HepG2 (cell line): ENCODE data around the gene SERINC2. TPM values are rescaled to one million over a fixed set of nuclear protein-coding genes. Genes with fewer than 3 reads are reported as not detected.

Experiments
- GTF2F1 ChIP-seq: fragments of 150-350 bp; IDR thresholded peaks from 2 replicates; pipeline ENCODE4 v1.6.1; 2014; ENCODE audit warnings: low read length
- HNF4A ChIP-seq: sonication (generic); formaldehyde crosslinking; IDR thresholded peaks from 2 replicates; pipeline ENCODE4 v1.4.0; 2020; ENCODE audit warnings: missing genetic modification reagents
- HNF4G ChIP-seq, 2 experiments: sonication (generic) in 1 of 2; formaldehyde crosslinking in 1 of 2; IDR thresholded peaks; 2 replicates each; pipeline versions ENCODE4 v1.4.0 to v1.6.1; 2011 to 2020; ENCODE audit warnings: borderline replicate concordance in 2 of 2, low read depth in 2 of 2, mild to moderate bottlenecking in 2 of 2, low read length in 1 of 2, missing genetic modification reagents in 1 of 2, moderate library complexity in 1 of 2
- KAT2B ChIP-seq: fragments of 150-350 bp; IDR thresholded peaks from 2 replicates; pipeline ENCODE4 v1.6.1; 2014; ENCODE audit warnings: low read depth, low read length, borderline replicate concordance
- KDM3A ChIP-seq: IDR thresholded peaks from 2 replicates; pipeline ENCODE4 v1.6.1; 2018; ENCODE audit warnings: low read depth, missing compliant biosample characterization
- MBD4 ChIP-seq: IDR thresholded peaks from 2 replicates; pipeline ENCODE4 v1.6.1; 2012; ENCODE audit warnings: low read length, inconsistent platforms, borderline replicate concordance
- MZF1 ChIP-seq: sonication (generic); formaldehyde crosslinking; IDR thresholded peaks from 2 replicates; pipeline ENCODE4 v1.8.1; 2023; ENCODE audit warnings: mild to moderate bottlenecking, missing genetic modification reagents, borderline replicate concordance
- PAF1 ChIP-seq: IDR thresholded peaks from 2 replicates; pipeline ENCODE4 v1.6.1; 2016; ENCODE audit warnings: missing genetic modification reagents, missing compliant biosample characterization
- STAG1 ChIP-seq: sonication (generic); formaldehyde crosslinking; IDR thresholded peaks from 2 replicates; pipeline ENCODE4 v1.4.0; 2020; ENCODE audit warnings: missing genetic modification reagents
- XRCC5 ChIP-seq: fragments of 200-400 bp; formaldehyde crosslinking; optimal IDR thresholded peaks from 2 replicates; pipeline ENCODE3; 2017; ENCODE audit warnings: mild to moderate bottlenecking, low read length
- ZFP36L1 ChIP-seq: sonication (generic); formaldehyde crosslinking; IDR thresholded peaks from 2 replicates; pipeline ENCODE4 v1.8.0; 2022; ENCODE audit warnings: mild to moderate bottlenecking, missing genetic modification reagents, moderate library complexity
- ZNF30 ChIP-seq: sonication (generic); formaldehyde crosslinking; IDR thresholded peaks from 2 replicates; pipeline ENCODE4 v1.5.0; 2020; ENCODE audit warnings: mild to moderate bottlenecking, missing genetic modification reagents
- ZNF546 ChIP-seq: sonication (generic); formaldehyde crosslinking; conservative IDR thresholded peaks from 2 replicates; pipeline ENCODE4 v1.8.1; 2023; ENCODE audit warnings: mild to moderate bottlenecking, missing genetic modification reagents
- ZNF660 ChIP-seq: sonication (generic); formaldehyde crosslinking; IDR thresholded peaks from 2 replicates; pipeline ENCODE4 v1.5.1; 2020; ENCODE audit warnings: mild to moderate bottlenecking, low read depth, missing genetic modification reagents, borderline replicate concordance
- ZNF674 ChIP-seq: sonication (generic); formaldehyde crosslinking; IDR thresholded peaks from 2 replicates; pipeline ENCODE4 v1.5.0; 2020; ENCODE audit warnings: low read depth, mild to moderate bottlenecking, missing genetic modification reagents
- ZNF720 ChIP-seq: sonication (generic); formaldehyde crosslinking; IDR thresholded peaks from 2 replicates; pipeline ENCODE4 v1.4.0; 2020; ENCODE audit warnings: missing genetic modification reagents
- ZNF816 ChIP-seq: sonication (generic); formaldehyde crosslinking; IDR thresholded peaks from 2 replicates; pipeline ENCODE4 v1.8.0; 2022; ENCODE audit warnings: missing genetic modification reagents, mild to moderate bottlenecking, borderline replicate concordance
- polyA plus RNA-seq, 8 experiments: library from polyadenylated mRNA; depleted of rRNA in 3 of 8; stranded (reverse) in 7 of 8; unstranded in 1 of 8; fragments of >200 nt; fragmentation: Illumina TruSeq in 4 of 8; extraction: Trizol in 4 of 8; gene quantifications; 2 replicates each; pipeline versions ENCODE4 v1.2.1 to v1.2.3, GENCODE V29; 2011 to 2016; ENCODE audit warnings: low read depth in 4 of 8, missing spikeins in 1 of 8, mixed read lengths in 1 of 8; ENCODE audit not compliant: insufficient read depth in 1 of 8
- total RNA-seq, 5 experiments: library from RNA; depleted of rRNA; stranded (reverse); fragments of >200 nt; fragmentation: Illumina TruSeq; extraction: Trizol; gene quantifications; 2 replicates each; pipeline ENCODE4 v1.2.3, GENCODE V29; 2016; ENCODE audit warnings: low read depth in 1 of 5
- TF ChIP-seq, protein P1 (sequence below): sonication (generic); formaldehyde crosslinking; IDR thresholded peaks from 2 replicates; pipeline ENCODE4 v1.5.1; 2020; ENCODE audit warnings: missing genetic modification reagents, mild to moderate bottlenecking, borderline replicate concordance
- TF ChIP-seq, protein P2 (sequence below): sonication (generic); formaldehyde crosslinking; IDR thresholded peaks from 2 replicates; pipeline ENCODE4 v1.4.0; 2020; ENCODE audit warnings: mild to moderate bottlenecking, missing genetic modification reagents

The SERINC2 gene
- total and polyA plus RNA-seq, 2 of the 13 experiments (the other 11 are each of a cell fraction or from before 2014, with no cell fraction given), result 4.8 to 126 TPM

DNA sequence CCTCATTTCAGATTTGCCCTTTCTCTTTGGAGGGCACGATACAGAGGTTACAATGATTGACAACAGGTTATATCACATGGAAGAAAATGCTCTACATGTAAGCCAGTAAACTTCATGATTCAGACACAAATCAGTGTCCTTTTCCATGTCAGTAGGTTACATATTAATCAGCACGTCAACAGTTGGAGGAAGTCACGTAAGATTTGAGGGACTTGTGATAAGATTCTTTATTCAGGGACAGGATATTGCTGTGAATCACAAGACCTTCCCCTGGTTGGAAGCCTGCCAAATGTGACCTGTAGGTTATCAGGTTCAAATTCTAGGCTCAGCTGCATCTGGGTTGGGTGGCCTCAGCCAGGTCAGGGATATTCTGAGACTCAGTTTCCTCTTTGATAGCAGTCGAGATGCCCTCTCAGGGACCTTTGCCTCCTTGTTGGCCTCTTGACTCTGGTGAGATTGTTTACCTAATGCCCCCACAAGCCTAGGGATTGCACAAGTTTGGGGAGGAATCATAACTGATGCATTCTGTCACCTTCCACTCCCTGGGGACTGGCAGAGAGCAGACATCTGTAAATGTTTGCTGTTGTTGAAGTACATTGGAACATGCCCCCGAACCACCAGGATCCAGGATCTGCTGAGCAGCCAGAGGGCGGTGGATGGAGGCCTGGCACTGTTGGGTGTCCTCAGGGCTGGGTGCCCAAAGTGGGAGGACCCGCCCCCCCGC is 31.9 kb downstream of the SERINC2 start (continued):
- TF ChIP-seq GTF2F1 (no peak), ZNF720 (no peak), HNF4G (IDR thresholded peaks at IDR 0.05; ENCODE audit: borderline replicate concordance, low read depth, low read length) (no peak), HNF4G (CRISPR knock-in tag; IDR thresholded peaks at IDR 0.05; ENCODE audit: borderline replicate concordance, low read depth) (peak; percentile 69; the same call in 1 of the 2 replicates), MZF1 (CRISPR knock-in tag) (no peak), ZNF30 (CRISPR knock-in tag) (no peak), ZNF816 (CRISPR knock-in tag) (peak; percentile 68; the same call in 1 of the 2 replicates), ZNF660 (no peak), HNF4A (CRISPR knock-in tag) (peak; percentile 51), XRCC5 (no peak), ZNF546 (CRISPR knock-in tag) (no peak), STAG1 (CRISPR knock-in tag) (peak; percentile 10; the same call in 1 of the 2 replicates), MBD4 (peak; percentile 67; the same call in 1 of the 2 replicates), PAF1 (CRISPR knock-in tag) (no peak), ZNF674 (no peak), KDM3A (CRISPR knock-in tag) (peak; percentile 47; the same call in 1 of the 2 replicates), KAT2B (no peak), ZFP36L1 (no peak)
- TF ChIP-seq, protein P1, sequence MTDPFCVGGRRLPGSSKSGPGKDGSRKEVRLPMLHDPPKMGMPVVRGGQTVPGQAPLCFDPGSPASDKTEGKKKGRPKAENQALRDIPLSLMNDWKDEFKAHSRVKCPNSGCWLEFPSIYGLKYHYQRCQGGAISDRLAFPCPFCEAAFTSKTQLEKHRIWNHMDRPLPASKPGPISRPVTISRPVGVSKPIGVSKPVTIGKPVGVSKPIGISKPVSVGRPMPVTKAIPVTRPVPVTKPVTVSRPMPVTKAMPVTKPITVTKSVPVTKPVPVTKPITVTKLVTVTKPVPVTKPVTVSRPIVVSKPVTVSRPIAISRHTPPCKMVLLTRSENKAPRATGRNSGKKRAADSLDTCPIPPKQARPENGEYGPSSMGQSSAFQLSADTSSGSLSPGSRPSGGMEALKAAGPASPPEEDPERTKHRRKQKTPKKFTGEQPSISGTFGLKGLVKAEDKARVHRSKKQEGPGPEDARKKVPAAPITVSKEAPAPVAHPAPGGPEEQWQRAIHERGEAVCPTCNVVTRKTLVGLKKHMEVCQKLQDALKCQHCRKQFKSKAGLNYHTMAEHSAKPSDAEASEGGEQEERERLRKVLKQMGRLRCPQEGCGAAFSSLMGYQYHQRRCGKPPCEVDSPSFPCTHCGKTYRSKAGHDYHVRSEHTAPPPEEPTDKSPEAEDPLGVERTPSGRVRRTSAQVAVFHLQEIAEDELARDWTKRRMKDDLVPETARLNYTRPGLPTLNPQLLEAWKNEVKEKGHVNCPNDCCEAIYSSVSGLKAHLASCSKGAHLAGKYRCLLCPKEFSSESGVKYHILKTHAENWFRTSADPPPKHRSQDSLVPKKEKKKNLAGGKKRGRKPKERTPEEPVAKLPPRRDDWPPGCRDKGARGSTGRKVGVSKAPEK (CRISPR knock-in tag), result no peak
- TF ChIP-seq, protein P2, sequence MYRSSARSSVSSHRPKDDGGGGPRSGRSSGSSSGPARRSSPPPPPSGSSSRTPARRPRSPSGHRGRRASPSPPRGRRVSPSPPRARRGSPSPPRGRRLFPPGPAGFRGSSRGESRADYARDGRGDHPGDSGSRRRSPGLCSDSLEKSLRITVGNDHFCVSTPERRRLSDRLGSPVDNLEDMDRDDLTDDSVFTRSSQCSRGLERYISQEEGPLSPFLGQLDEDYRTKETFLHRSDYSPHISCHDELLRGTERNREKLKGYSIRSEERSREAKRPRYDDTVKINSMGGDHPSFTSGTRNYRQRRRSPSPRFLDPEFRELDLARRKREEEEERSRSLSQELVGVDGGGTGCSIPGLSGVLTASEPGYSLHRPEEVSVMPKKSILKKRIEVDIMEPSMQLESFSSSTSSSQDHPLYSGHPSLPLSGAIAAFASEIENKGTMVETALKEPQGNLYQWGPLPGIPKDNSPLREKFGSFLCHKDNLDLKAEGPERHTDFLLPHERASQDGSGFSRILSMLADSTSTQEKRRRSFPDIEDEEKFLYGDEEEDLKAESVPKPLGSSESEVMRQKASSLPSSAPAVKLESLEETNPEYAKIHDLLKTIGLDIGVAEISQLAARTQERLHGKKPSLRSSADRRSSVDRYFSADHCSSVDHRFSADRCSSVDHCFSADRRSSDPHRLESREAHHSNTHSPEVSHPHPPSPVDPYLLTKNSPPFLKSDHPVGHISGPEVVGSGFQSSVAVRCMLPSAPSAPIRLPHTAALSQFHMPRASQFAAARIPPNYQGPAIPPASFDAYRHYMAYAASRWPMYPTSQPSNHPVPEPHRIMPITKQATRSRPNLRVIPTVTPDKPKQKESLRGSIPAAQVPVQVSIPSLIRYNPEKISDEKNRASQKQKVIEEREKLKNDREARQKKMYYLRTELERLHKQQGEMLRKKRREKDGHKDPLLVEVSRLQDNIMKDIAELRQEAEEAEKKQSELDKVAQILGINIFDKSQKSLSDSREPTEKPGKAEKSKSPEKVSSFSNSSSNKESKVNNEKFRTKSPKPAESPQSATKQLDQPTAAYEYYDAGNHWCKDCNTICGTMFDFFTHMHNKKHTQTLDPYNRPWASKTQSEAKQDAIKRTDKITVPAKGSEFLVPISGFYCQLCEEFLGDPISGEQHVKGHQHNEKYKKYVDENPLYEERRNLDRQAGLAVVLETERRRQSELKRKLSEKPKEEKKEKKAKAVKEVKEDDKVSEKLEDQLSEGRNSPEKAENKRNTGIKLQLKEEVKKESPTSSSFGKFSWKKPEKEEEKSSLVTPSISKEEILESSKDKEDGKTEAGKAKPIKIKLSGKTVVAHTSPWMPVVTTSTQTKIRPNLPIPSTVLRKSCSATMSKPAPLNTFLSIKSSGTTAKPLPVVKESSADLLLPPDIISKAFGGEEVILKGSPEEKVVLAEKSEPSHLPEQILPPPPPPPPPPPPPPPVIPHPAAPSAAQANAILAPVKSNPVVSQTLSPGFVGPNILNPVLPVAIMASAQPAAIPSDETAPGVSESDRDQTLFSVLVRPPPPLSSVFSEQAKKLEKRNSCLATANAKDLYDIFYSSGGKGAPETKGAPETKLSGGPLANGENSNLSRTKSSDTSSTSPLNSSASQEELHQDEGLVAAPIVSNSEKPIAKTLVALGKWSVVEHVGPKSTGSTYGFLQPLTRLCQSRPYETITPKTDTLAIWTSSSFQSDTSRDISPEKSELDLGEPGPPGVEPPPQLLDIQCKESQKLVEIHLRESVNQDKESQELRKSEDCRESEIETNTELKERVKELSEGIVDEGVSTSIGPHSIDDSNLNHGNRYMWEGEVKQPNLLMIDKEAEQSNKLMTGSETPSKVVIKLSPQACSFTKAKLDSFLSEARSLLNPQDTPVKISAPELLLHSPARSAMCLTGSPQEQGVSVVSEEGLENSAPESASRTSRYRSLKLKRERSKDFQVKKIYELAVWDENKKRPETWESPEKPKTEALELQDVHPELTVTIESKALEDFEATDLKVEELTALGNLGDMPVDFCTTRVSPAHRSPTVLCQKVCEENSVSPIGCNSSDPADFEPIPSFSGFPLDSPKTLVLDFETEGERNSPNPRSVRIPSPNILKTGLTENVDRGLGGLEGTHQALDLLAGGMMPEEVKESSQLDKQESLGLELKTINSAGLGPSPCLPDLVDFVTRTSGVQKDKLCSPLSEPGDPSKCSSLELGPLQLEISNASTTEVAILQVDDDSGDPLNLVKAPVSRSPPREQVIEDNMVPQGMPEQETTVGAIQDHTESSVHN, result no peak
